Naive thymus-derived CD4-positive, alpha-beta T cell (primary cell): ENCODE data around the gene STX5. TPM values are rescaled to one million over a fixed set of nuclear protein-coding genes. Genes with fewer than 3 reads are reported as not detected.

ENCODE experiments used
- ATAC-seq: fragments of 150-1000 bp; cut with Tn5 transposase; 2 replicates; pipeline ENCODE4 v1.10.0; 2021; ENCODE audit warnings: mild to moderate bottlenecking, moderate library complexity
- CTCF ChIA-PET: fragments of 350-600 bp; sonication (Branson Sonifier 250); formaldehyde crosslinking; loops from one replicate; lab custom pipeline; 2021; ENCODE audit warnings: antibody characterized with exemption; lab: Charles Lee
- POLR2A ChIA-PET: fragments of 350-600 bp; sonication (Branson Sonifier 250); formaldehyde crosslinking; loops from one replicate; lab custom pipeline; 2021; ENCODE audit warnings: antibody characterized with exemption, inconsistent platforms; lab: Charles Lee
- DNase-seq, 9 donors: peaks; one replicate each; pipeline versions ENCODE4 v3.0.0 to v3.0.0-alpha.2; 2020 to 2022; ENCODE audit warnings: mixed read lengths in 1 of 9
- H3K27ac ChIP-seq: one replicate; pipeline ENCODE4 v1.7.0; 2013; ENCODE audit warnings: mild to moderate bottlenecking, low read depth, low read length, moderate library complexity
- H3K27me3 ChIP-seq, 2 donors: one replicate each; pipeline ENCODE4 v1.7.0; 2013; ENCODE audit warnings: low read length in 2 of 2, mild to moderate bottlenecking in 2 of 2, moderate library complexity in 2 of 2; ENCODE audit not compliant: control insufficient read depth in 2 of 2, insufficient read depth in 2 of 2
- H3K36me3 ChIP-seq, 3 experiments: 1 replicate in 2 of 3; 2 replicates in 1 of 3; pipeline ENCODE4 v1.7.0; 2013; ENCODE audit warnings: low read length in 3 of 3, mild to moderate bottlenecking in 3 of 3, moderate library complexity in 1 of 3; ENCODE audit not compliant: insufficient read depth in 3 of 3, control insufficient read depth in 2 of 3
- H3K4me1 ChIP-seq, 2 donors: one replicate each; pipeline ENCODE4 v1.7.0; 2013; ENCODE audit warnings: low read length in 2 of 2, mild to moderate bottlenecking in 2 of 2, moderate library complexity in 1 of 2; ENCODE audit not compliant: control insufficient read depth in 2 of 2, insufficient read depth in 2 of 2
- H3K4me3 ChIP-seq: 2 replicates; pipeline ENCODE4 v1.7.0; 2013; ENCODE audit warnings: mild to moderate bottlenecking, low read length
- H3K9me3 ChIP-seq, 3 experiments: 1 replicate in 2 of 3; 2 replicates in 1 of 3; pipeline ENCODE4 v1.7.0; 2013; ENCODE audit warnings: low read length in 3 of 3; ENCODE audit not compliant: control insufficient read depth in 2 of 3
- H3K27ac Mint-ChIP-seq, 9 donors: one replicate each; pipeline ENCODE4 v1.8.0; 2020 to 2022; ENCODE audit warnings: mixed read lengths in 9 of 9, mild to moderate bottlenecking in 8 of 9, moderate library complexity in 5 of 9, inconsistent platforms in 2 of 9
- H3K27me3 Mint-ChIP-seq, 5 donors: one replicate each; pipeline ENCODE4 v1.8.0; 2021 to 2022; ENCODE audit warnings: mixed read lengths in 5 of 5, mild to moderate bottlenecking in 1 of 5
- H3K36me3 Mint-ChIP-seq, 5 donors: one replicate each; pipeline ENCODE4 v1.8.0; 2020 to 2022; ENCODE audit warnings: mixed read lengths in 5 of 5, mild to moderate bottlenecking in 3 of 5, inconsistent platforms in 1 of 5
- H3K4me1 Mint-ChIP-seq, 7 donors: one replicate each; pipeline ENCODE4 v1.8.0; 2020 to 2022; ENCODE audit warnings: mixed read lengths in 7 of 7, mild to moderate bottlenecking in 3 of 7, inconsistent platforms in 1 of 7
- H3K4me3 Mint-ChIP-seq, 10 donors: one replicate each; pipeline ENCODE4 v1.8.0; 2020 to 2022; ENCODE audit warnings: mild to moderate bottlenecking in 10 of 10, mixed read lengths in 10 of 10, moderate library complexity in 6 of 10, inconsistent platforms in 2 of 10
- H3K9me3 Mint-ChIP-seq, 11 donors: one replicate each; pipeline ENCODE4 v1.8.0; 2020 to 2022; ENCODE audit warnings: mixed read lengths in 11 of 11, mild to moderate bottlenecking in 4 of 11, inconsistent platforms in 1 of 11, moderate library complexity in 1 of 11
- intact Hi-C, 2 donors: fragments of 100-400 bp; cut with micrococcal nuclease; formaldehyde crosslinking; loops; one replicate each; pipeline ENCODE4 v1.15.1; 2023
- polyA plus RNA-seq, 2 donors: library from polyadenylated mRNA; unstranded; fragments of 300-500 nt; fragmentation: Illumina TruSeq; gene quantifications; one replicate each; pipeline ENCODE4 v1.2.3, GENCODE V29; 2021
- total RNA-seq, 6 experiments: library from RNA in 5 of 6; stranded (reverse) in 5 of 6; gene quantifications; 1 replicate in 5 of 6; 2 replicates in 1 of 6; pipeline ENCODE4 v1.2.3 and lab custom pipeline; 2021 to 2026

The STX5 gene
- total and polyA plus RNA-seq, 7 experiments from 2014 or later = 23.8 to 152 (median 53.6) TPM

DNA sequence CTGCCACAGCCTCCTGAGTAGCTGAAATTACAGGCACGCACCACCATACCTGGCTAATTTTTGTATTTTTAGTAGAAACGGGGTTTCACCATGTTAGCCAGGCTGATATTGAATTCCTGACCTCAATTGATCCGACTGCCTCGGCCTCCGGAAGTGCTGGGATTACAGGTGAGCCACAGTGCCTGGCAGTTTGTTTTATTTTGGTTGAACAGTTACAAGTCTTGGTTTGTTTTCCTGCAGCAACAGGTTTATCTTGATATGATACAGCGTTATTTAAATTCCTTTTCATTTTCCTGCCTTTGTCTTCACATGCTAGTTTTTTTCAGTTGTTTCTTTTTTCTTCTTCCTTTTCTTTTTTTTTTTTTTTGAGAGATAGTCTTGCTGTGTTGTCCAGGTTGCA is 44.9 kb upstream of the STX5 start:
- Histone ChIP-seq H3K36me3 (peaks cover 0 to 6% (median 0%) of the 10 kb centered on the region in 3 experiments), H3K4me1 (peaks cover 9 to 11% of the 10 kb centered on the region in 2 donors), H3K27me3 (no peaks in the 10 kb centered on the region), H3K4me3 (no peak overlapping the region), H3K27ac (no peak overlapping the region), H3K9me3 (no peaks in the 10 kb centered on the region)
- peak overlapping the region in 2 of 9 donors; percentile 39 to 73 for H3K27ac Mint-ChIP-seq
- peaks cover 0 to 4% (median 0%) of the 10 kb centered on the region in 5 donors for H3K27me3 Mint-ChIP-seq
- ATAC-seq (no peak), DNase-seq (no peak)
- POLR2A ChIA-PET = interaction anchor here (1.4 to 2.4 kb wide), 2 partner anchors 20 to 150 kb away, joined by 3 to 9 read pairs; partner anchors contain the start of gene HNRNPUL2
- peaks cover 0 to 6% (median 0%) of the 10 kb centered on the region in 5 donors for H3K36me3 Mint-ChIP-seq
- H3K9me3 Mint-ChIP-seq = no peaks in the 10 kb centered on the region
- CTCF ChIA-PET = interaction anchor here (0.6 kb wide), 1 partner anchor 11 kb away, joined by 3 read pairs; no protein-coding TSS in a partner anchor
- intact Hi-C loops = no loop called here
- no peak overlapping the region for H3K4me3 Mint-ChIP-seq
- H3K4me1 Mint-ChIP-seq = peaks cover 10 to 23% (median 16%) of the 10 kb centered on the region in 7 donors

DNA sequence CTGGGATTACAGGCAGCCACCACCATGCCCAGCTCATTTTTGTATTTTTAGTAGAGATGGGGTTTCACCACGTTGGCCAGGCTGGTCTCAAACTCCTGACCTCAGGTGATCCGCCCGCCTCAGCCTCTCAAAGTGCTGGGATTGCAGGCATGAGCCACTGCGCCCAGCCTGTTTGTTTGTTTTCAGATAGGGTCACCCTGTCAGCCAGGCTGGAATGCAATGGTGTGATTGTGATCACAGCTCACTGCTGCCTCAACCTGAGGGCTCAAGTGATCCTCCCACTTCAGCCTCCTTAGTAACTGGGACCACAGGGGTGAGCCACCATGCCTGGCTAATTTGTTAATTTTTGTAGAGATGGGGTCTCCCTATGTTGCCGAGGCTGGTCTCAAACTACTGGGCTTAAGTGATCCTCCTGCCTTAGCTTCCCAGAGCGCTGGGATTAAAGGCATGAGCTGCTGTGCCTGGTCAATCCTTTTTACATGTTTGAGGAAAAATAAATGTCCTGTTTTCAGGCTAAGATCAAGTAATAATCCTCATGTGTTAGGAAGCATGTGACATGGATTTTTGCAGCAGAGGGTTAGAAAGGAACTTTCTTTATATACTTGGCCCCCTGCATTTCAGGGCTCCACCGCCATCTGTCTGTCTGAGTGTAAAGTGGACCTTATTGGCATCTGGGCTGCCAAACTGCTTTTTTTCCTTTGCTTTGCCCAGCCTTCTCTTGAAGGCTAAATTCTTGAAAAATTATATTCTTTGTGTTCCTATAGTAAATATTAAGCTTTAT is 44.0 kb upstream of the STX5 start:
- POLR2A ChIA-PET = interaction anchor here (0.5 to 2.4 kb wide), 6 partner anchors 19 to 293 kb away, joined by 3 to 9 read pairs (median 4); partner anchors contain the start of genes HNRNPUL2, NXF1 and ZBTB3
- H3K36me3 Mint-ChIP-seq = peaks cover 0 to 3% (median 0%) of the 10 kb centered on the region in 5 donors
- no peak for ATAC-seq

DNA sequence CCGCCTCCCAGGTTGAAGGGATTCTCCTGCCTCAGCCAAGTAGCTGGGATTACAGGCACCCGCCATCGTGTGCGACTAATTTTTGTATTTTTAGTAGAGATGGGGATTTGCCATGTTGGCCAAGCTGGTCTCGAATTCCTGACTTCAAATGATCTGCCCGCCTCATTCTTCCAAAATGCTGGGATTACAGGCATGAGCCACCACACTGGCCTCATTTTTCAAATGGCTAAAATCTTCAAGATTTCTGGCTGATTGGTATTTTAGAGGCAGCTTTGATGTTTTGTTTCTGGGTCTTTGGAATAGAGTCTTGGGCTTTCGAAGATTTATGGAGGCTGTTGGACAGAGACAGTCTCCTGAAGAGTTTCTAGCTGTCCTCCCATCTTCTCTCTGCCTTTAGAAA is 43.0 kb upstream of the STX5 start:
- ChIA-PET POLR2A (interaction anchor here (1.1 to 2.4 kb wide), 4 partner anchors 18 to 284 kb away, joined by 3 to 9 read pairs (median 4); partner anchors contain the start of genes TUT1 and ZBTB3), CTCF (interaction anchor here (1.2 kb wide), 1 partner anchor 88 kb away, joined by 3 read pairs; the partner anchor contains the start of gene TMEM179B)
- Histone ChIP-seq H3K4me3 (no peak overlapping the region), H3K4me1 (peaks cover 4 to 5% of the 10 kb centered on the region in 2 donors), H3K27me3 (no peaks in the 10 kb centered on the region), H3K36me3 (no peaks in the 10 kb centered on the region), H3K27ac (no peak overlapping the region), H3K9me3 (no peaks in the 10 kb centered on the region)
- Mint-ChIP-seq H3K4me1 (peaks cover 4 to 7% (median 5%) of the 10 kb centered on the region in 7 donors), H3K27me3 (no peaks in the 10 kb centered on the region), H3K36me3 (peaks cover 0 to 3% (median 0%) of the 10 kb centered on the region in 5 donors), H3K4me3 (no peak overlapping the region), H3K9me3 (no peaks in the 10 kb centered on the region), H3K27ac (no peak overlapping the region)
- ATAC-seq = no peak
- no peak for DNase-seq
- intact Hi-C loops = no loop called here

More for the DNA sequence above, 44.0 kb upstream of the STX5 start:
- H3K27ac Mint-ChIP-seq = no peak overlapping the region
- H3K4me1 Mint-ChIP-seq = peaks cover 8 to 16% (median 14%) of the 10 kb centered on the region in 7 donors
- H3K27ac ChIP-seq = no peak overlapping the region
- peaks cover 0 to 2% (median 0%) of the 10 kb centered on the region in 3 experiments for H3K36me3 ChIP-seq
- H3K4me3 ChIP-seq = no peak overlapping the region
- peaks cover 0 to 2% (median 0%) of the 10 kb centered on the region in 5 donors for H3K27me3 Mint-ChIP-seq
- CTCF ChIA-PET = interaction anchor here (0.6 to 1.2 kb wide), 2 partner anchors 10 to 89 kb away, joined by 3 read pairs; partner anchors contain the start of gene TMEM179B
- no peaks in the 10 kb centered on the region for H3K27me3 ChIP-seq
- intact Hi-C loops = no loop called here
- no peak overlapping the region for H3K4me3 Mint-ChIP-seq
- no peaks in the 10 kb centered on the region for H3K9me3 Mint-ChIP-seq
- H3K9me3 ChIP-seq = no peaks in the 10 kb centered on the region
- no peak for DNase-seq
- H3K4me1 ChIP-seq = peaks cover 9 to 11% of the 10 kb centered on the region in 2 donors

DNA sequence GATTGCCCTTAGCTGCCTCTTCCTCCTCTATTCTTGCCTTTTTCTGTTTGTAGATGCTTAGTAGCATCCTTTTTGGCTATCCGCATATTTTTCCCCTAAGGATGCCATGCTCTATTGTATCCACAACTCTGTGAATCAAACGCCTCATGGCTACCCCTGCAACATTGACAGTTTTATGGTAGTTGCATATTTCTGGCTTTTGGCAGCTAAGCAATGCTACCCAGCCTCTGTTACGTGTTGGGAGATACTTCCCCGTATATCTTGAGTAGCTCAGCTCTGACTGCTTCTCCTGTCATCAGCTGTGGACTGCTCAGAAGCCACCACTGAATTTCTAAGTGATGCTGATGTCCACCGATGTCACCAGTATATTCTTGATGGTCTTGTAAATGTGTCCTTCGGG is 33.8 kb upstream of the STX5 start:
- peak overlapping the region in 1 of 9 donors; percentile 23 for H3K27ac Mint-ChIP-seq
- ATAC-seq = no peak

DNA sequence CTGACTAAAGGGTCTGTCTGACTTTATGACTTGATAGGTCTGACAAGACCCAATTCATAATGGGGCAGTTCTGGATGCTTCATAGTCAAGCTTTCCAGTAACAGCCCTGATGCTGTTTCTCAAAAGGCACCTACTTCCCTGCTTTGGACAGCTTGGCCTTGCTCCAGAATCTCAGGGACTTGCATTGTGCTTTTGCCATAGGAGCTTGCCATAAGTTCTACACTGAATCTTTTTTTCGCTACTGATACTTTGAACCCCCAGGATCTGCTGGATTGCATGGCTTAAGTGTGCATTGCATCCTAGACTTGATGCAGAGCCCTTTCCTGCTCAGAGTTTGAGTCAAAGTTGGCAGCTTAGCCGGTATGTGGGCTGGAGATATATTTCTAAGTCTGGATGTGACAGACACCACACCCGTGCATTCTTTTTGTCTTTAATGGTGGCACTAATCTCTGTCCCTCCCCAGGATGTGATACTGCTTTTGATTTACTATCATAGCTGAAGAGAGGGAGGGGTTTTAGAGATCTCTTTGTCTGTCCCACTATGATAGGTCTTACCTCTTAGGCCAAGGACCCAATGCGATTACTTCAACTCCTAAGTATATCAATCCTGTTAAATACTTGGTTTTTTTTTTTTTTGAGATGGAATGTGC is 32.0 kb upstream of the STX5 start:
- H3K4me1 Mint-ChIP-seq = peaks cover 0 to 34% (median 6%) of the 10 kb centered on the region in 7 donors
- no peaks in the 10 kb centered on the region for H3K9me3 Mint-ChIP-seq
- DNase-seq (no peak), ATAC-seq (no peak)
- Histone ChIP-seq H3K9me3 (no peaks in the 10 kb centered on the region), H3K27ac (no peak overlapping the region), H3K4me3 (no peak overlapping the region), H3K36me3 (no peaks in the 10 kb centered on the region), H3K4me1 (no peaks in the 10 kb centered on the region), H3K27me3 (no peaks in the 10 kb centered on the region)
- ChIA-PET POLR2A (interaction anchor here (0.5 to 2.7 kb wide), 11 partner anchors 9 to 439 kb away, joined by 3 to 12 read pairs (median 4); partner anchors contain the start of genes EEF1G, POLR2G, SLC3A2 and TMEM179B), CTCF (interaction anchor here (0.5 to 5.5 kb wide), 9 partner anchors 9 to 814 kb away, joined by 3 to 33 read pairs (median 5); partner anchors contain the start of genes NXF1, SLC3A2, TUT1 and ZBTB3)
- H3K27ac Mint-ChIP-seq = peak overlapping the region in 1 of 9 donors; percentile 36
- peaks cover 0 to 1% (median 0%) of the 10 kb centered on the region in 5 donors for H3K36me3 Mint-ChIP-seq
- intact Hi-C loops = loop anchor here in 1 of 2 donors (2.0 to 5.0 kb wide), 2 partner anchors 31 to 192 kb away; partner anchors contain the start of genes LBHD1, STX5, TEX54 and UQCC3
- H3K27me3 Mint-ChIP-seq = no peaks in the 10 kb centered on the region
- no peak overlapping the region for H3K4me3 Mint-ChIP-seq

More for the DNA sequence above, 33.8 kb upstream of the STX5 start:
- Histone ChIP-seq H3K27me3 (no peaks in the 10 kb centered on the region), H3K36me3 (no peaks in the 10 kb centered on the region), H3K4me3 (no peak overlapping the region), H3K4me1 (no peaks in the 10 kb centered on the region), H3K9me3 (no peaks in the 10 kb centered on the region), H3K27ac (no peak overlapping the region)
- Mint-ChIP-seq H3K27me3 (no peaks in the 10 kb centered on the region), H3K4me3 (no peak overlapping the region), H3K36me3 (no peaks in the 10 kb centered on the region), H3K4me1 (peaks cover 0 to 21% (median 6%) of the 10 kb centered on the region in 7 donors), H3K9me3 (no peaks in the 10 kb centered on the region)
- ChIA-PET POLR2A (interaction anchor here (0.6 to 2.9 kb wide), 7 partner anchors 9 to 137 kb away, joined by 3 to 16 read pairs (median 6); partner anchors contain the start of genes SLC3A2, TMEM179B, TTC9C and WDR74), CTCF (interaction anchor here (0.7 to 5.5 kb wide), 3 partner anchors 11 to 112 kb away, joined by 3 to 33 read pairs (median 3); partner anchors contain the start of gene ZBTB3)
- DNase-seq = no peak
- intact Hi-C loops = no loop called here
